Omental fat pad (tissue), 4 donors: ENCODE data around the gene SCGB3A2. TPM values are rescaled to one million over a fixed set of nuclear protein-coding genes. Genes with fewer than 3 reads are reported as not detected.

Experiments used
- ATAC-seq: fragments of 150-250 bp; one replicate; pipeline ENCODE4 v1.9.1; 2016; ENCODE audit warnings: mild to moderate bottlenecking, moderate library complexity; ENCODE audit not compliant: low FRiP score
- DNase-seq: peaks from one replicate; pipeline ENCODE4 v3.0.0-alpha.2; 2019; ENCODE audit warnings: low spot score
- total RNA-seq, 4 donors: library from RNA; depleted of rRNA; stranded (reverse); fragments of >200 nt; gene quantifications; one replicate each; pipeline ENCODE4 v1.1.0, GENCODE V29; 2016
- TF ChIP-seq, protein P1 (sequence below), 3 donors: fragments of 450-650 bp; IDR thresholded peaks; one replicate each; pipeline ENCODE4 v1.5.1; 2016 to 2017; ENCODE audit warnings: antibody characterized with exemption in 3 of 3, mild to moderate bottlenecking in 3 of 3, moderate library complexity in 2 of 3

SCGB3A2 gene
- total RNA-seq, 4 donors from 2014 or later = not detected

DNA sequence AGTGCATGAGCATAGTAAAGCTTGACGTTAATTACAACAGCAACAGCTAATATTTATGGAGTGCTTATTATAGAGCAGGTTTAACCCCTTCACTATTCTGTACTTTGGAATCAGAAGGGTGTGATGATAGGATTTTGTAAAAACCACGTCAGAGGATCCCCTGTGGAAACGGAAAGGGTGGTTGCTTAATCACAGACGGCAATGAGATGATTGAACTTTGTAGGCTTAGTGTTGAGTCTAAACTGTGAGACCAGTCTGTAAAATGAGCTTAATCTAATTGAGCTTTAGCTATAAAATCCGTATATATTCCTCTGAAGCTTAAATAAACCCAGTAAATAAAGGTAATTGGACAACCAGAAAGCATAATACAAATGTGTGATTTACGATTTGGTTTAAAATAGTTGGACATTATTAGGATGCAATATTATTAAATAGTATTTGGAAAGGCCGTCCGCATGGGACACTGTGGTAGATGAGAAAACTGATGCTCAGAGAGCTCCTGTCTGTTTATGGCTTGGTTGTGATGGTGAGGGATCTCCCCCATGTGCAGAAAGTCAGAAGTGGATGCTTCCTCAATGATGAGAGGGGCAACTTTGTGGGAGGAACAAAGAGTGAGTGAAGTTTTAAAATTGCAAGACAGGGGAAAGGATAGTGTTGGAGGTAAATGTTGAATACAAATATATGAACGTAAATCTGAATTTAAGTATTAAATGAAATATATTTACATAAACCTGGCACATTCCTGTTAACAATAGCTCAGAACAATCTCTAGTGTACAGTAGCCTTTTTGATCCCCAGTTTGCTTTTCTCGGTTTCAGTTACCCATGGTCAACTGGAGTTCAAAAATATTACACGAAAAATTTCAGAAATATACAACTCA is 23.4 kb upstream of the SCGB3A2 start:
- ATAC-seq (no peak), DNase-seq (no peak)
- TF ChIP-seq, protein P1, sequence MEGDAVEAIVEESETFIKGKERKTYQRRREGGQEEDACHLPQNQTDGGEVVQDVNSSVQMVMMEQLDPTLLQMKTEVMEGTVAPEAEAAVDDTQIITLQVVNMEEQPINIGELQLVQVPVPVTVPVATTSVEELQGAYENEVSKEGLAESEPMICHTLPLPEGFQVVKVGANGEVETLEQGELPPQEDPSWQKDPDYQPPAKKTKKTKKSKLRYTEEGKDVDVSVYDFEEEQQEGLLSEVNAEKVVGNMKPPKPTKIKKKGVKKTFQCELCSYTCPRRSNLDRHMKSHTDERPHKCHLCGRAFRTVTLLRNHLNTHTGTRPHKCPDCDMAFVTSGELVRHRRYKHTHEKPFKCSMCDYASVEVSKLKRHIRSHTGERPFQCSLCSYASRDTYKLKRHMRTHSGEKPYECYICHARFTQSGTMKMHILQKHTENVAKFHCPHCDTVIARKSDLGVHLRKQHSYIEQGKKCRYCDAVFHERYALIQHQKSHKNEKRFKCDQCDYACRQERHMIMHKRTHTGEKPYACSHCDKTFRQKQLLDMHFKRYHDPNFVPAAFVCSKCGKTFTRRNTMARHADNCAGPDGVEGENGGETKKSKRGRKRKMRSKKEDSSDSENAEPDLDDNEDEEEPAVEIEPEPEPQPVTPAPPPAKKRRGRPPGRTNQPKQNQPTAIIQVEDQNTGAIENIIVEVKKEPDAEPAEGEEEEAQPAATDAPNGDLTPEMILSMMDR (IDR thresholded peaks at IDR 0.05) = no peak

DNA sequence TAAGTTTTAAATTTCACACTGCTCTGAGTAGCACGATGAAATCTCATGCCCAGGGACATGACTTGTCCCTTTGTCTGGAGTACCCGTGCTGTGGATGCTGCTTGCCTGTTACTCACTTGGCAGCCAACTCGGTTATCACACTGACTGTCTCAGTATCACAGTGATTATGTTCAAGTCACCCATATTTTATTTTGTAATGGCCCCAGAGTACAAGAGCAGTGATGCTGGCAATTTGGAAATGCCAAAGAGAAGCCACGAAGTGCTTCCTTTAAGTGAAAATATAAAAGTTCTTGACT is 22.8 kb upstream of the SCGB3A2 start:
- no peak for DNase-seq
- no peak for ATAC-seq
- TF ChIP-seq, protein P1 (IDR thresholded peaks at IDR 0.05) = no peak

DNA sequence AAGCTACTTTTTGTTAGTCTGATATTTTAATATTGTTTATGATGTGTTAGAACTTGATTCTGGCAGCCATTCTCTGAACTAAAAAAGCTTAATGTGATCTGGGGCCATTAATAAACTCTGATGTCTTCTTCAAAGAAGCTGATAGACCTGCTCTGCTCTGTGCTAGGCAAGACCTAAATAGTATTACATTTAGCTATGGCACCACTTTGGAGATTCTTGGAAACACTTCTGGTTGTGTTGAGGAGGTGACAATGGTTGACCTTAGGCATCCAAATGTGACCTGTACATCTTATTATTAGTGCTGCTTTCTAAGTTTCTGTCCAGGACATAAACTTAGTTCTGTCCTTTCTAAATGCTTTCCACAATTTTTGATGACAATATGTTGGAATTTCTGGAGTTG is 21.7 kb upstream of the SCGB3A2 start:
- no peak for DNase-seq
- no peak for ATAC-seq
- TF ChIP-seq, protein P1 (IDR thresholded peaks at IDR 0.05) = no peak

DNA sequence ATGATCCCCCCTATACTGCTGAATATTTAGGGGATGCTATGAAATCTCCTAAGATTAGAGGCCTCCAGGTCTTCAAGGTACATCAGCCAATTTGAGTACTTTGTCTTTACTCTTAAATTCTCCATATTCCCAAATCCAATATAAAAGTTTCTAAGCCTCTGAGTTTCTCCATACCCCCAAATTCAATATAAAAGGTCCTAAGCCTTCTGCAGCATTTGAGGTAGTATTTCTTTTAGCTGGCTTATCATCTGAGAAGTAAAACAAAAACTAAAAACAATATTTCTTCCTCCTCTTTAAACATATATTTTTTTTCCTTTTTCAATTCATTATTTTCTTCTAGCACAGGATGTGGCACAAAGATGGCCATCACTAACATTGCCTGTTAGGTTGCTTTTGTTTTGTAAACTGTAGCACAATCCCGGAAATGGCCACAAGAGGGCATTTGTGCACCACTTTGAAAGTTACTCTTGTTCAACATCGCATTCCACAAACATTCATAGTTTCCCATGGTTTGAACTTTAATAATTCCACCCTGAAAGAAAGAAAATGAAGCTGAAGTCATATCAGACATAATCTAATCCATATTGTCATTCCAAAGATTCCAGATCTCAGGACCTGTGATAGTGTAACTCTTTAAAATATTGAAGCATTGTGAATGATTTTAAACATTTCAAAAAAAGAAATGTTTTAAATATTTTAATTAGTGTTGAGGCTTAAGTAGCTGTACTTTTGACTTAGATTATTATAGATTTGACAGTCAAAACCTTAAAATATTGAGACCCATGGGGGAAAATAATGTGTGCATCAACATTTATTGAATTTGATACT is 21.0 kb upstream of the SCGB3A2 start:
- peak; percentile 55 for DNase-seq
- ATAC-seq = no peak
- TF ChIP-seq, protein P1 (IDR thresholded peaks at IDR 0.05) = no peak

DNA sequence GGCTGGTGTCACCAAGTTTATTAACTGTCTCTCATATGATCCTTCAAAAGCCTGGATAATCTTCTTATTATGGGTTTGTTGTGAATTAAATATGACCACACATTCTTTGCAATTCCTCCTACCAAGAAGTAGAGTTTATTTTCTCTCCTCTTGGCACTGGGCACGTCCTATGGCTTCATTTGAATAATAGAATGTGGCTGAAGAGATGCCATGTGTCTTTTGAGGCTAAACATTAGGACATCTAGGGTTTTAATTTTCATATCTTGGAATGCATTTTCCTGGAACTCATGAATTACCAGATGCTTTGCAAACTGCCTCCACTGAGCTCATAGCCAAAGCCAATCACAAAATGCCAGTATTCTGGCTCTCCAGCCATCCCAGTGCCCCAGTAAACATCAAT is 19.9 kb upstream of the SCGB3A2 start:
- TF ChIP-seq, protein P1 (IDR thresholded peaks at IDR 0.05) = no peak
- ATAC-seq = no peak

DNA sequence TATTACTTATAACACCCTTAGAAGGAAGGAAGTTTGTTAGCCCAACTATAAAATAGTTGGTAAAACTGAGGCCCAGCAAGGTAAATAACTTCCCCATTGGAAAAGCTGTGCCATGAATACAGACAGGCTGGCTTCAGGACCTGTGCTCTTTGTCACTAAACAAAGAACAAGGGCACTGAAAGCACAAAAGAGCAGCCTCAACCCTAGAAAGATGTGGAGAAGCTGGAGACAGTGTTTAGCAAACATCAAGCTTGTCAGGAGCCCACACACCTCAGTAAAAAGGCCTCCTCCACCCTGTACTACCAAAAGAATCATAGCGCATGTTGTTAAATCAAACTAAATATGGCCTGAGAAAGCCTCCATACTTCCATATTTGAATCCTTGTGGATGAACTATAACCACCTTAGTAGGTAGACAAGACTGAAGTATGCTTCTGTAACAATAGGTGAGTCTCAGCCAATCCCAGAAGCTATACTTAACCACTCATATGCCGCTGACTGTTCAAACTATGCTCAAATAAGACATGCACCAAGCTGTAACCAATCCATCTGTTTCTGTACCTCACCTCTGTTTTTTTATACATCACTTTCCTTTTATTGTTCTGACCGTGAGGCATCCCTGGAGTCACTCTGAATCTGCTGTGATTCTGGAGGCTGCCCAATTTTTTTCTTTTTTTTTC is 18.4 kb upstream of the SCGB3A2 start:
- no peak for ATAC-seq
- no peak for DNase-seq
- TF ChIP-seq, protein P1 (IDR thresholded peaks at IDR 0.05) = no peak

More for the DNA sequence above, 19.9 kb upstream of the SCGB3A2 start:
- no peak for DNase-seq
